H1 (cell line): Measurements from ENCODE around the gene PSMB11. TPM values are rescaled to one million over a fixed set of nuclear protein-coding genes. Genes with fewer than 3 reads are reported as not detected.

Experiments
- CTCF ChIA-PET: fragments of 300-600 bp; sonication (Branson Sonifier 250); formaldehyde crosslinking; loops from one replicate; lab custom pipeline; 2021; ENCODE audit not compliant: partially characterized antibody; lab: Charles Lee
- POLR2A ChIA-PET: fragments of 300-600 bp; sonication (Branson Sonifier 250); formaldehyde crosslinking; loops from one replicate; lab custom pipeline; 2021; ENCODE audit warnings: inconsistent platforms; ENCODE audit not compliant: partially characterized antibody; lab: Charles Lee
- DNase-seq, 2 experiments: peaks; one replicate each; pipeline versions ENCODE4 v3.0.0 to v3.0.0-alpha.2; 2010 to 2022; ENCODE audit warnings: low spot score in 2 of 2, low read depth in 1 of 2, mixed read lengths in 1 of 2
- FAIRE-seq: peaks from 2 replicates; lab custom pipeline; 2011; peaks lifted over from hg19 to GRCh38; lab: Jason Lieb, UNC
- H2AFZ ChIP-seq: 2 replicates; pipeline ENCODE4 v1.8.1; 2012; ENCODE audit warnings: low read length, inconsistent platforms
- H2AK5ac ChIP-seq: 2 replicates; pipeline ENCODE4 v1.6.1; 2013; ENCODE audit warnings: low read depth, low read length
- H2BK120ac ChIP-seq: replicated peaks from 2 replicates; pipeline ENCODE3; 2013; ENCODE audit warnings: low read depth, low read length, inconsistent platforms
- H2BK12ac ChIP-seq: 2 replicates; pipeline ENCODE4 v1.6.1; 2013; ENCODE audit warnings: low read depth, low read length
- H2BK15ac ChIP-seq: 2 replicates; pipeline ENCODE4 v1.6.1; 2013; ENCODE audit warnings: low read length
- H2BK20ac ChIP-seq: 2 replicates; pipeline ENCODE4 v1.6.1; 2013; ENCODE audit warnings: low read length
- H2BK5ac ChIP-seq: 2 replicates; pipeline ENCODE4 v1.6.1; 2013; ENCODE audit warnings: low read depth, low read length
- H3K14ac ChIP-seq: 2 replicates; pipeline ENCODE4 v1.6.1; 2013; ENCODE audit warnings: inconsistent platforms; ENCODE audit not compliant: insufficient read length
- H3K18ac ChIP-seq: 2 replicates; pipeline ENCODE4 v1.6.1; 2013; ENCODE audit warnings: low read length; ENCODE audit errors: extremely low read depth
- H3K23ac ChIP-seq: 2 replicates; pipeline ENCODE4 v1.6.1; 2013; ENCODE audit warnings: inconsistent platforms; ENCODE audit not compliant: insufficient read length
- H3K23me2 ChIP-seq: 2 replicates; pipeline ENCODE4 v1.6.1; 2013; ENCODE audit warnings: low read depth, low read length
- H3K27ac ChIP-seq: 2 replicates; pipeline ENCODE4 v1.6.1; 2011; ENCODE audit warnings: low read depth, low read length, inconsistent platforms
- H3K27me3 ChIP-seq, 4 experiments: replicated peaks in 1 of 4; 1 replicate in 1 of 4; 2 replicates in 3 of 4; pipeline versions ENCODE4 v1.6.1 to v1.8.1; 2011 to 2013; ENCODE audit warnings: low read length in 3 of 4, mild to moderate bottlenecking in 3 of 4, inconsistent platforms in 2 of 4, mixed read lengths in 2 of 4, moderate library complexity in 1 of 4; ENCODE audit not compliant: control insufficient read depth in 3 of 4, insufficient read depth in 3 of 4; ENCODE audit errors: extremely low read depth in 1 of 4
- H3K36me3 ChIP-seq, 4 experiments: 2 replicates each; pipeline versions ENCODE4 v1.6.1 to v1.8.1; 2011 to 2013; ENCODE audit warnings: mild to moderate bottlenecking in 4 of 4, low read length in 3 of 4, moderate library complexity in 2 of 4, control low read depth in 1 of 4, inconsistent platforms in 1 of 4; ENCODE audit not compliant: insufficient read depth in 4 of 4, control insufficient read depth in 2 of 4
- H3K4ac ChIP-seq: replicated peaks from 2 replicates; pipeline ENCODE3; 2013; ENCODE audit warnings: low read length, low read depth, mixed read lengths, inconsistent platforms; ENCODE audit not compliant: insufficient read length
- H3K4me1 ChIP-seq, 4 experiments: replicated peaks in 1 of 4; 1 replicate in 1 of 4; 2 replicates in 3 of 4; pipeline versions ENCODE4 v1.6.1 to v1.8.1; 2011 to 2013; ENCODE audit warnings: low read length in 3 of 4, inconsistent platforms in 2 of 4, mixed read lengths in 1 of 4; ENCODE audit not compliant: insufficient read depth in 4 of 4, control insufficient read depth in 3 of 4
- H3K4me2 ChIP-seq, 2 experiments: 2 replicates each; pipeline versions ENCODE4 v1.6.1 to v1.8.1; 2011 to 2013; ENCODE audit warnings: low read depth in 2 of 2, low read length in 2 of 2, control low read depth in 1 of 2, inconsistent platforms in 1 of 2, mild to moderate bottlenecking in 1 of 2; ENCODE audit not compliant: insufficient read depth in 1 of 2
- H3K4me3 ChIP-seq, 4 experiments: fragments of 200-600, 300-600 bp in 1 of 4; sonication (generic), shearing (Covaris generic), sonication (Bioruptor Twin) in 1 of 4; 2 replicates each; pipeline versions ENCODE4 v1.5.1 to v1.8.1; 2011 to 2016; ENCODE audit warnings: low read length in 4 of 4, low read depth in 3 of 4, control low read depth in 2 of 4, inconsistent platforms in 2 of 4, mild to moderate bottlenecking in 2 of 4, mixed read lengths in 1 of 4, moderate library complexity in 1 of 4; ENCODE audit not compliant: insufficient read depth in 2 of 4; ENCODE audit errors: extremely low read depth in 1 of 4
- H3K56ac ChIP-seq: replicated peaks from 2 replicates; pipeline ENCODE3; 2013; ENCODE audit warnings: low read depth, mild to moderate bottlenecking, mixed read lengths, low read length, inconsistent platforms; ENCODE audit not compliant: insufficient read length
- H3K79me1 ChIP-seq: 2 replicates; pipeline ENCODE4 v1.6.1; 2013; ENCODE audit warnings: low read depth, low read length, control low read depth
- H3K79me2 ChIP-seq, 2 experiments: 2 replicates each; pipeline versions ENCODE4 v1.6.1 to v1.8.1; 2012 to 2013; ENCODE audit warnings: low read length in 2 of 2, mild to moderate bottlenecking in 2 of 2, inconsistent platforms in 1 of 2; ENCODE audit not compliant: insufficient read depth in 2 of 2, control insufficient read depth in 1 of 2
- H3K9ac ChIP-seq, 4 experiments: replicated peaks in 1 of 4; 1 replicate in 1 of 4; 2 replicates in 3 of 4; pipeline versions ENCODE4 v1.6.1 to v1.8.1; 2011 to 2013; ENCODE audit warnings: low read depth in 3 of 4, low read length in 3 of 4, control low read depth in 2 of 4, mild to moderate bottlenecking in 2 of 4, moderate library complexity in 2 of 4, inconsistent platforms in 1 of 4; ENCODE audit errors: extremely low read depth in 1 of 4
- H3K9me3 ChIP-seq, 2 experiments: 2 replicates each; pipeline versions ENCODE4 v1.6.1 to v1.8.1; 2012 to 2013; ENCODE audit warnings: mild to moderate bottlenecking in 2 of 2, moderate library complexity in 2 of 2, control low read depth in 1 of 2, inconsistent platforms in 1 of 2, low read depth in 1 of 2, low read length in 1 of 2, mixed read lengths in 1 of 2; ENCODE audit not compliant: insufficient read depth in 2 of 2
- H4K20me1 ChIP-seq, 2 experiments: replicated peaks in 1 of 2; 2 replicates each; pipeline versions ENCODE3 to v1.8.1; 2011 to 2013; ENCODE audit warnings: inconsistent platforms in 2 of 2, low read length in 2 of 2, mild to moderate bottlenecking in 1 of 2; ENCODE audit not compliant: insufficient read depth in 2 of 2, control insufficient read depth in 1 of 2
- H4K5ac ChIP-seq: 2 replicates; pipeline ENCODE4 v1.6.1; 2013; ENCODE audit warnings: low read length, low read depth, mixed read lengths, inconsistent platforms; ENCODE audit not compliant: insufficient read length
- H4K8ac ChIP-seq: 2 replicates; pipeline ENCODE4 v1.8.0; 2013; ENCODE audit warnings: mild to moderate bottlenecking, moderate library complexity, low read length, inconsistent platforms; ENCODE audit not compliant: insufficient read depth; ENCODE audit errors: extremely low read depth
- H4K91ac ChIP-seq: replicated peaks from 2 replicates; pipeline ENCODE3; 2013; ENCODE audit warnings: low read length, mixed read lengths, inconsistent platforms; ENCODE audit not compliant: insufficient read length
- BACH1 ChIP-seq: IDR thresholded peaks from 2 replicates; pipeline ENCODE4 v1.6.1; 2012; ENCODE audit warnings: low read length, improper control_type of control experiment
- CBX8 ChIP-seq: fragments of 300-800, 300-1000 bp; sonication (generic); IDR thresholded peaks from 2 replicates; pipeline ENCODE4 v1.7.1; 2016; ENCODE audit warnings: low read depth, low read length, borderline replicate concordance
- CHD2 ChIP-seq: IDR thresholded peaks from 2 replicates; pipeline ENCODE4 v1.6.1; 2012; ENCODE audit warnings: low read length, improper control_type of control experiment
- CTBP2 ChIP-seq: IDR thresholded peaks from 2 replicates; pipeline ENCODE4 v1.7.0; 2011; ENCODE audit warnings: borderline replicate concordance, mild to moderate bottlenecking, moderate library complexity, mixed read lengths, low read length; ENCODE audit not compliant: insufficient read depth, insufficient read length
- POLR2AphosphoS5 ChIP-seq: IDR thresholded peaks from 2 replicates; pipeline ENCODE4 v1.6.1; 2011; ENCODE audit warnings: low read depth, low read length
- RAD21 ChIP-seq, 2 experiments: IDR thresholded peaks in 1 of 2; conservative IDR thresholded peaks in 1 of 2; 2 replicates each; pipeline ENCODE4 v1.6.1; 2011; ENCODE audit warnings: low read depth in 2 of 2, low read length in 2 of 2, improper control_type of control experiment in 1 of 2, inconsistent platforms in 1 of 2, mild to moderate bottlenecking in 1 of 2, moderate library complexity in 1 of 2
- RXRA ChIP-seq: IDR thresholded peaks from 2 replicates; pipeline ENCODE4 v1.6.1; 2011; ENCODE audit warnings: low read depth, mild to moderate bottlenecking, low read length, moderate library complexity; ENCODE audit not compliant: insufficient read depth
- WGBS, 2 experiments: shearing (Covaris generic) in 1 of 2; methylation state at CpG; one replicate each; pipeline versions ENCODE4 v1.1.6 to v1.1.7; 2013 to 2015; ENCODE audit warnings: low lambda C conversion rate in 2 of 2, mixed read lengths in 2 of 2, inconsistent platforms in 1 of 2, low coverage in 1 of 2, missing lambda C conversion rate in 1 of 2; ENCODE audit not compliant: insufficient replicate concordance in 2 of 2, insufficient coverage in 1 of 2, insufficient read length in 1 of 2; ENCODE audit errors: extremely low coverage in 1 of 2, missing lambda C conversion rate in 1 of 2; 5-methylcytosine and 5-hydroxymethylcytosine counted together
- polyA plus RNA-seq, 7 experiments: library from polyadenylated mRNA; depleted of rRNA in 3 of 7; stranded (reverse) in 5 of 7; unstranded in 2 of 7; fragments of >200 nt in 5 of 7; fragments of 200-250 nt in 2 of 7; gene quantifications; 1 replicate in 5 of 7; 2 replicates in 1 of 7; 4 replicates in 1 of 7; pipeline versions ENCODE4 v1.2.1 to v1.2.3, GENCODE V29; 2011 to 2013; ENCODE audit warnings: missing spikeins in 2 of 7, mixed read lengths in 2 of 7
- total RNA-seq: library from RNA; stranded (reverse); fragmentation: NEBNext Ultra II Directional; extraction: Animal tissue kit (Norgen Biotek cat#: 25700); gene quantifications from 2 replicates; pipeline ENCODE4 v1.2.1, GENCODE V29; 2021
- TF ChIP-seq, protein P1 (sequence below): IDR thresholded peaks from 2 replicates; pipeline ENCODE4 v1.6.1; 2011; ENCODE audit warnings: low read depth, mild to moderate bottlenecking, low read length; ENCODE audit not compliant: insufficient read depth
- TF ChIP-seq, protein P2 (sequence below), 3 experiments: IDR thresholded peaks; 1 replicate in 2 of 3; 2 replicates in 1 of 3; pipeline versions ENCODE4 v1.5.1 to v1.6.1; 2011; ENCODE audit warnings: low read length in 3 of 3, mild to moderate bottlenecking in 3 of 3, inconsistent platforms in 2 of 3, low read depth in 1 of 3, moderate library complexity in 1 of 3; ENCODE audit not compliant: insufficient read depth in 1 of 3; ENCODE audit errors: control extremely low read depth in 1 of 3

PSMB11 gene
- total and polyA plus RNA-seq, 2 of the 8 experiments (the other 6 are each of a cell fraction or from before 2014, with no cell fraction given) = not detected

DNA sequence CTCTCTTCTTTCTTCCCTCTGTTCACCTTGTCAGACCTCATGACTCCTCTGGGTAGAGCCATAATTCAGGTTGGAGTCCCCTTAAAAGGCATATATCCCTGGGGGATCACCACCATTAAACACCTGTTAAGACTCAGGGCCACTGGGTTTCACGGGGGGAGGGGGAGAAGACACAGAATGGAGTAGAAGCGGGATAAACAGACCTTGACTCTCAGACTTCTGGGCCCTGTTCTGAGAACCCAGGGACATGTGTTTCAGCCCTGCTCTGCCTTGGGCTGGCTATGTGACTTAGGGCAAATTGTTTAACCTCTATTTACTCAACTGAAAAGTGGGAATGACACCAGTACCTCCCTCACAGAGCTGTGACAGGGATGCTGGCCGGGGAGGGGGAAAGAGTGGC is 10.7 kb downstream of the PSMB11 start:
- H3K79me2 ChIP-seq = no peaks in the 10 kb centered on the region
- WGBS, 2 experiments = 82% methylated on average over 3 of the region's 3 CpGs; no CpG with 5 or more reads in 1 of the 2 experiments
- POLR2A ChIA-PET = interaction anchor here (1.0 to 2.4 kb wide), 6 partner anchors 23 to 70 kb away, joined by 4 to 8 read pairs (median 5); partner anchors contain the start of gene AJUBA
- no peak overlapping the region for H2AFZ ChIP-seq
- H3K56ac ChIP-seq = no peak overlapping the region
- H2BK120ac ChIP-seq = no peak overlapping the region
- H4K91ac ChIP-seq = no peak overlapping the region
- H3K27me3 ChIP-seq = no peaks in the 10 kb centered on the region; a peak in 1 of 7 replicates
- DNase-seq = no peak
- no peak for FAIRE-seq
- H4K5ac ChIP-seq = no peak overlapping the region
- H3K14ac ChIP-seq = no peak overlapping the region
- H4K20me1 ChIP-seq = peaks cover 0 to 2% of the 10 kb centered on the region in 2 experiments
- H3K36me3 ChIP-seq = peaks cover 0 to 10% (median 3%) of the 10 kb centered on the region in 4 experiments; a peak in 5 of 8 replicates
- no peak overlapping the region for H2BK12ac ChIP-seq
- no peak overlapping the region for H3K4me3 ChIP-seq
- H3K18ac ChIP-seq = no peak overlapping the region
- no peak overlapping the region for H4K8ac ChIP-seq
- peaks cover 10% of the 10 kb centered on the region for H3K23me2 ChIP-seq
- peaks cover 0 to 13% (median 4%) of the 10 kb centered on the region in 4 experiments; a peak in 4 of 7 replicates for H3K4me1 ChIP-seq
- no peak overlapping the region for H3K27ac ChIP-seq
- H3K9ac ChIP-seq = no peak overlapping the region
- no peaks in the 10 kb centered on the region for H3K79me1 ChIP-seq
- no peak overlapping the region for H3K4ac ChIP-seq
- H2BK15ac ChIP-seq = no peak overlapping the region
- no peak overlapping the region for H2BK5ac ChIP-seq
- CTCF ChIA-PET = interaction anchor here (0.8 to 29.2 kb wide), 17 partner anchors 8 to 111 kb away, joined by 3 to 785 read pairs (median 5); partner anchors contain the start of genes AJUBA and PSMB11
- no peaks in the 10 kb centered on the region for H3K9me3 ChIP-seq
- no peak overlapping the region for H3K23ac ChIP-seq
- H3K4me2 ChIP-seq = no peak overlapping the region
- no peak overlapping the region for H2BK20ac ChIP-seq
- no peak overlapping the region for H2AK5ac ChIP-seq
- no peak for TF ChIP-seq RAD21 (IDR thresholded peaks at IDR 0.05 in 1 of 2, conservative IDR thresholded peaks at IDR 0.05 in 1 of 2; ENCODE audit: low read depth in 2 of 2, low read length in 2 of 2)
- no peak for TF ChIP-seq CBX8
- no peak for TF ChIP-seq RXRA
- TF ChIP-seq BACH1 = no peak
- no peak for TF ChIP-seq CHD2
- TF ChIP-seq CTBP2 = no peak
- no peak for TF ChIP-seq POLR2AphosphoS5
- TF ChIP-seq, protein P1, sequence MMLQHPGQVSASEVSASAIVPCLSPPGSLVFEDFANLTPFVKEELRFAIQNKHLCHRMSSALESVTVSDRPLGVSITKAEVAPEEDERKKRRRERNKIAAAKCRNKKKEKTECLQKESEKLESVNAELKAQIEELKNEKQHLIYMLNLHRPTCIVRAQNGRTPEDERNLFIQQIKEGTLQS = no peak
- TF ChIP-seq, protein P2, sequence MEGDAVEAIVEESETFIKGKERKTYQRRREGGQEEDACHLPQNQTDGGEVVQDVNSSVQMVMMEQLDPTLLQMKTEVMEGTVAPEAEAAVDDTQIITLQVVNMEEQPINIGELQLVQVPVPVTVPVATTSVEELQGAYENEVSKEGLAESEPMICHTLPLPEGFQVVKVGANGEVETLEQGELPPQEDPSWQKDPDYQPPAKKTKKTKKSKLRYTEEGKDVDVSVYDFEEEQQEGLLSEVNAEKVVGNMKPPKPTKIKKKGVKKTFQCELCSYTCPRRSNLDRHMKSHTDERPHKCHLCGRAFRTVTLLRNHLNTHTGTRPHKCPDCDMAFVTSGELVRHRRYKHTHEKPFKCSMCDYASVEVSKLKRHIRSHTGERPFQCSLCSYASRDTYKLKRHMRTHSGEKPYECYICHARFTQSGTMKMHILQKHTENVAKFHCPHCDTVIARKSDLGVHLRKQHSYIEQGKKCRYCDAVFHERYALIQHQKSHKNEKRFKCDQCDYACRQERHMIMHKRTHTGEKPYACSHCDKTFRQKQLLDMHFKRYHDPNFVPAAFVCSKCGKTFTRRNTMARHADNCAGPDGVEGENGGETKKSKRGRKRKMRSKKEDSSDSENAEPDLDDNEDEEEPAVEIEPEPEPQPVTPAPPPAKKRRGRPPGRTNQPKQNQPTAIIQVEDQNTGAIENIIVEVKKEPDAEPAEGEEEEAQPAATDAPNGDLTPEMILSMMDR (IDR thresholded peaks at IDR 0.05; ENCODE audit: control extremely low read depth in 1 of 3, insufficient read depth in 1 of 3, low read depth in 1 of 3, low read length in 3 of 3) = no peak
